IMR-90 (cell line): ENCODE results near the gene FBXL7. TPM values are rescaled to one million over a fixed set of nuclear protein-coding genes. Genes with fewer than 3 reads are reported as not detected.

ENCODE experiments used
- ATAC-seq: fragments of 200-7000 bp; cut with Tn5 transposase; 2 replicates; pipeline ENCODE4 v1.9.1; 2020; ENCODE audit warnings: low read depth, mild to moderate bottlenecking, moderate library complexity
- BruUV-seq: library from RNA; stranded (reverse); fragments of 400-500 nt; replicated peaks from 2 replicates; lab custom pipeline; 2021; lab: Mats Ljungman, UMichigan
- CTCF ChIA-PET: fragments of 300-600 bp; formaldehyde crosslinking; extraction: SDS; loops from one replicate; lab custom pipeline; 2021; ENCODE audit warnings: antibody characterized with exemption; lab: Yijun Ruan, JAX
- POLR2A ChIA-PET: fragments of 300-600 bp; sonication (Branson Sonifier 250); formaldehyde crosslinking; loops from one replicate; lab custom pipeline; 2022; ENCODE audit warnings: antibody characterized with exemption; ENCODE audit not compliant: unreplicated experiment; lab: Charles Lee
- DNase-seq: peaks from one replicate; pipeline ENCODE4 v3.0.0; 2013
- H2AFZ ChIP-seq: replicated peaks from 2 replicates; pipeline ENCODE3; 2013; ENCODE audit warnings: low read length, mild to moderate bottlenecking; ENCODE audit not compliant: poor library complexity
- H2AK5ac ChIP-seq: 2 replicates; pipeline ENCODE4 v1.6.1; 2013; ENCODE audit warnings: low read depth, low read length, inconsistent platforms
- H2AK9ac ChIP-seq: replicated peaks from 2 replicates; pipeline ENCODE3; 2013; ENCODE audit warnings: mild to moderate bottlenecking, low read depth, low read length, moderate library complexity; ENCODE audit not compliant: poor library complexity
- H2BK120ac ChIP-seq: 2 replicates; pipeline ENCODE4 v1.6.1; 2013; ENCODE audit warnings: low read depth, low read length, inconsistent platforms
- H2BK15ac ChIP-seq: 3 replicates; pipeline ENCODE4 v1.6.1; 2013; ENCODE audit warnings: low read depth, low read length, inconsistent platforms
- H2BK20ac ChIP-seq: 2 replicates; pipeline ENCODE4 v1.6.1; 2013; ENCODE audit warnings: low read depth, mild to moderate bottlenecking, inconsistent platforms, low read length, moderate library complexity
- H2BK5ac ChIP-seq: 2 replicates; pipeline ENCODE4 v1.6.1; 2013; ENCODE audit warnings: mild to moderate bottlenecking, low read depth, low read length, inconsistent platforms; ENCODE audit not compliant: poor library complexity, severe bottlenecking
- H3K14ac ChIP-seq: replicated peaks from 2 replicates; pipeline ENCODE4 v1.6.1; 2013; ENCODE audit warnings: low read depth, low read length, inconsistent platforms
- H3K18ac ChIP-seq: 2 replicates; pipeline ENCODE4 v1.6.1; 2013; ENCODE audit warnings: low read depth, low read length, control low read depth
- H3K23ac ChIP-seq: 2 replicates; pipeline ENCODE4 v1.6.1; 2013; ENCODE audit warnings: low read depth, low read length, inconsistent platforms
- H3K27ac ChIP-seq: 2 replicates; pipeline ENCODE4 v1.5.1; 2013; ENCODE audit warnings: mild to moderate bottlenecking, control low read depth, low read length; ENCODE audit not compliant: insufficient read depth
- H3K27me3 ChIP-seq: 2 replicates; pipeline ENCODE4 v1.6.1; 2013; ENCODE audit warnings: low read length; ENCODE audit not compliant: control insufficient read depth, insufficient read depth
- H3K36me3 ChIP-seq: 2 replicates; pipeline ENCODE4 v1.6.1; 2013; ENCODE audit warnings: low read length, mixed read lengths; ENCODE audit not compliant: control insufficient read depth, insufficient read depth
- H3K4ac ChIP-seq: 2 replicates; pipeline ENCODE4 v1.6.1; 2013; ENCODE audit warnings: low read depth, low read length, inconsistent platforms
- H3K4me1 ChIP-seq: 2 replicates; pipeline ENCODE4 v1.6.1; 2013; ENCODE audit warnings: low read length, mixed read lengths; ENCODE audit not compliant: control insufficient read depth, insufficient read depth
- H3K4me2 ChIP-seq: 2 replicates; pipeline ENCODE4 v1.6.1; 2013; ENCODE audit warnings: low read depth, mild to moderate bottlenecking, control low read depth, low read length, moderate library complexity
- H3K4me3 ChIP-seq: 2 replicates; pipeline ENCODE4 v1.5.1; 2013; ENCODE audit warnings: low read depth, mild to moderate bottlenecking, control low read depth, low read length, moderate library complexity; ENCODE audit not compliant: insufficient read depth
- H3K56ac ChIP-seq: 2 replicates; pipeline ENCODE4 v1.6.1; 2013; ENCODE audit warnings: low read length, inconsistent platforms; ENCODE audit not compliant: insufficient read depth; ENCODE audit errors: extremely low read depth
- H3K79me1 ChIP-seq, 2 experiments: 2 replicates each; pipeline ENCODE4 v1.6.1; 2013; ENCODE audit warnings: low read length in 2 of 2, inconsistent platforms in 1 of 2, low read depth in 1 of 2
- H3K9ac ChIP-seq: 2 replicates; pipeline ENCODE4 v1.6.1; 2013; ENCODE audit warnings: low read depth, low read length, control low read depth
- H3K9me1 ChIP-seq: 2 replicates; pipeline ENCODE4 v1.6.1; 2013; ENCODE audit warnings: low read length, inconsistent platforms; ENCODE audit not compliant: insufficient read depth
- H3K9me3 ChIP-seq: 2 replicates; pipeline ENCODE4 v1.6.1; 2013; ENCODE audit warnings: low read length; ENCODE audit not compliant: control insufficient read depth, insufficient read depth
- H4K20me1 ChIP-seq: 2 replicates; pipeline ENCODE4 v1.6.1; 2013; ENCODE audit warnings: low read length, inconsistent platforms; ENCODE audit not compliant: insufficient read depth
- H4K5ac ChIP-seq: 2 replicates; pipeline ENCODE4 v1.6.1; 2013; ENCODE audit warnings: mild to moderate bottlenecking, low read depth, low read length, control low read depth
- H4K8ac ChIP-seq, 2 experiments: 2 replicates each; pipeline ENCODE4 v1.6.1; 2013; ENCODE audit warnings: low read depth in 2 of 2, low read length in 2 of 2, control low read depth in 1 of 2, inconsistent platforms in 1 of 2
- H4K91ac ChIP-seq: 2 replicates; pipeline ENCODE4 v1.6.1; 2013; ENCODE audit warnings: low read depth, low read length, inconsistent platforms; ENCODE audit not compliant: insufficient read depth
- BHLHE40 ChIP-seq: fragments of 150-350 bp; IDR thresholded peaks from 2 replicates; pipeline ENCODE4 v1.6.1; 2016; ENCODE audit warnings: mild to moderate bottlenecking, low read depth, low read length
- CHD1 ChIP-seq: IDR thresholded peaks from 2 replicates; pipeline ENCODE4 v1.6.1; 2012; ENCODE audit warnings: low read depth, low read length, improper control_type of control experiment
- NFE2L2 ChIP-seq: fragments of 150-350 bp; IDR thresholded peaks from 2 replicates; pipeline ENCODE4 v1.6.1; 2016; ENCODE audit warnings: low read depth, mild to moderate bottlenecking, low read length
- POLR2A ChIP-seq: IDR thresholded peaks from 2 replicates; pipeline ENCODE4 v1.6.1; 2012; ENCODE audit warnings: mild to moderate bottlenecking, low read depth, low read length
- SMC3 ChIP-seq: fragments of 150-350 bp; IDR thresholded peaks from 2 replicates; pipeline ENCODE4 v1.6.1; 2016; ENCODE audit warnings: low read depth, mild to moderate bottlenecking, antibody characterized with exemption, low read length, moderate library complexity
- WGBS, 2 experiments: methylation state at CpG; one replicate each; pipeline versions ENCODE4 v1.1.5 to v1.1.7; 2013; ENCODE audit warnings: missing lambda C conversion rate in 2 of 2; ENCODE audit not compliant: insufficient read length in 1 of 2; ENCODE audit errors: extremely low coverage in 2 of 2; 5-methylcytosine and 5-hydroxymethylcytosine counted together
- dilution Hi-C: fragments of 300-500 bp; cut with HindIII; formaldehyde crosslinking; loops from one replicate; pipeline ENCODE4 v1.14.3; 2018; ENCODE audit warnings: low sequenced_read_pairs; ENCODE audit not compliant: unreplicated experiment
- in situ Hi-C: fragments of 300-500 bp; cut with MboI; formaldehyde crosslinking; loops from 3 replicates; pipeline ENCODE4 v1.14.3; 2019; ENCODE audit warnings: low sequenced_read_pairs, inconsistent platforms, mixed read lengths
- intact Hi-C: fragments of 100-400 bp; cut with micrococcal nuclease; formaldehyde crosslinking; loops from 2 replicates; pipeline ENCODE4 v1.10.0; 2022
- polyA plus RNA-seq, 3 experiments: library from polyadenylated mRNA; depleted of rRNA; stranded (reverse); fragments of >200 nt; gene quantifications; 2 replicates each; pipeline ENCODE4 v1.2.3, GENCODE V29; 2012; ENCODE audit warnings: low replicate concordance in 1 of 3
- total RNA-seq: library from RNA; depleted of rRNA; stranded (reverse); fragments of >200 nt; gene quantifications from 2 replicates; pipeline ENCODE4 v1.2.3, GENCODE V29; 2012
- TF ChIP-seq, protein P1 (sequence below): fragments of 150-350 bp; IDR thresholded peaks from 2 replicates; pipeline ENCODE4 v1.6.1; 2016; ENCODE audit warnings: low read depth, mild to moderate bottlenecking, low read length, moderate library complexity, borderline replicate concordance
- TF ChIP-seq, protein P2 (sequence below): fragments of 150-350 bp; IDR thresholded peaks from 2 replicates; pipeline ENCODE4 v1.6.1; 2017; ENCODE audit warnings: mild to moderate bottlenecking, antibody characterized with exemption, low read length, low read depth

The FBXL7 gene
- total and polyA plus RNA-seq, 2 of the 4 experiments (the other 2 are of a cell fraction): 4.1 to 10.2 TPM

DNA sequence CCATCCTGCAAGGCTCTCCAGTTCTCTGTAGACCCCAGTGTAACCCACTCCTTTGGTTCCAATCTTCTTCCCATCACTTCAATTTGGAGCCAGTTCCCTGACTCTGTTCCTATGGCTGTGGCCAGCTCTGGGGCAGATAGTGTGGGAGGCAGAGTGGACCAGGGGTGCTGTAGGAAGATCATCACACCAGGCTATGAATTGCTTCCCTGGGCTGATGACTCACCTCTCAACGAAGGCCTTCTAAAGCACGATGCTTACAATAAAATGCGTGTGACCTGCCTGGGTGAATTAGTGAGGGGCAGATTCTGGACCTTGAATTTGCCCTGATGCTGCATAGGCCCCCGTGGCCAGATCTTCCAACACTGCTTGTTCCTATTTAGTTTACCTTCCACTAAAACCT is 289.7 kb downstream of the FBXL7 start:
- no peak overlapping the region for H3K18ac ChIP-seq
- POLR2A ChIA-PET: no interaction called here
- H3K4me2 ChIP-seq: no peak overlapping the region
- H3K27ac ChIP-seq: no peak overlapping the region
- H3K4me1 ChIP-seq: peaks cover 3% of the 10 kb centered on the region
- H2AK5ac ChIP-seq: no peak overlapping the region; the same call in 1 of the 2 replicates
- no peak overlapping the region for H3K4ac ChIP-seq
- WGBS, 2 experiments: no CpG with 5 or more reads among the region's 4 CpGs
- BruUV-seq: no TSS peak
- DNase-seq: peak; percentile 30
- H3K79me1 ChIP-seq: peaks cover 17% of the 10 kb centered on the region in 2 experiments; a peak in 3 of 4 replicates
- H2BK5ac ChIP-seq: no peak overlapping the region
- no peak overlapping the region for H3K9ac ChIP-seq
- intact Hi-C loops (no loop called here), dilution Hi-C loops (no loop called here), in situ Hi-C loops (no loop called here)
- no peak overlapping the region for H2BK20ac ChIP-seq
- ATAC-seq: no peak
- H3K23ac ChIP-seq: no peak overlapping the region
- H2BK15ac ChIP-seq: no peak overlapping the region
- H3K27me3 ChIP-seq: no peaks in the 10 kb centered on the region
- CTCF ChIA-PET: interaction anchor here (0.5 kb wide), 1 partner anchor 32 kb away, joined by 3 read pairs; no protein-coding TSS in a partner anchor
- H4K8ac ChIP-seq: no peak overlapping the region
- H4K5ac ChIP-seq: no peak overlapping the region
- no peak overlapping the region for H2AFZ ChIP-seq
- H3K9me3 ChIP-seq: no peaks in the 10 kb centered on the region
- H2AK9ac ChIP-seq: no peak overlapping the region
- TF ChIP-seq CHD1 (no peak), BHLHE40 (no peak), NFE2L2 (no peak), SMC3 (no peak), POLR2A (no peak)
- TF ChIP-seq, protein P1, sequence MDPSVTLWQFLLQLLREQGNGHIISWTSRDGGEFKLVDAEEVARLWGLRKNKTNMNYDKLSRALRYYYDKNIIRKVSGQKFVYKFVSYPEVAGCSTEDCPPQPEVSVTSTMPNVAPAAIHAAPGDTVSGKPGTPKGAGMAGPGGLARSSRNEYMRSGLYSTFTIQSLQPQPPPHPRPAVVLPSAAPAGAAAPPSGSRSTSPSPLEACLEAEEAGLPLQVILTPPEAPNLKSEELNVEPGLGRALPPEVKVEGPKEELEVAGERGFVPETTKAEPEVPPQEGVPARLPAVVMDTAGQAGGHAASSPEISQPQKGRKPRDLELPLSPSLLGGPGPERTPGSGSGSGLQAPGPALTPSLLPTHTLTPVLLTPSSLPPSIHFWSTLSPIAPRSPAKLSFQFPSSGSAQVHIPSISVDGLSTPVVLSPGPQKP: no peak
- TF ChIP-seq, protein P2, sequence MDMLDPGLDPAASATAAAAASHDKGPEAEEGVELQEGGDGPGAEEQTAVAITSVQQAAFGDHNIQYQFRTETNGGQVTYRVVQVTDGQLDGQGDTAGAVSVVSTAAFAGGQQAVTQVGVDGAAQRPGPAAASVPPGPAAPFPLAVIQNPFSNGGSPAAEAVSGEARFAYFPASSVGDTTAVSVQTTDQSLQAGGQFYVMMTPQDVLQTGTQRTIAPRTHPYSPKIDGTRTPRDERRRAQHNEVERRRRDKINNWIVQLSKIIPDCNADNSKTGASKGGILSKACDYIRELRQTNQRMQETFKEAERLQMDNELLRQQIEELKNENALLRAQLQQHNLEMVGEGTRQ: no peak
- no peaks in the 10 kb centered on the region for H3K36me3 ChIP-seq
- H3K4me3 ChIP-seq: no peak overlapping the region
- H2BK120ac ChIP-seq: no peak overlapping the region
- peaks cover 19% of the 10 kb centered on the region for H4K20me1 ChIP-seq
- H4K91ac ChIP-seq: no peak overlapping the region
- no peak overlapping the region; the same call in 1 of the 2 replicates for H3K14ac ChIP-seq
- peaks cover 7% of the 10 kb centered on the region; the same call in 1 of the 2 replicates for H3K9me1 ChIP-seq
- H3K56ac ChIP-seq: no peak overlapping the region
